ACHN (cell line): ENCODE measurements around the gene SLC29A3.
"Not testable (repeated sequence)": the region's sequence is repeated elsewhere in the genome, so short reads cannot be mapped to it uniquely, and the experiment has no call there.

Source experiments
- DNase-seq: peaks from one replicate; pipeline ENCODE4 v3.0.0-alpha.2; 2015
- in situ Hi-C: cut with HindIII; loops from 2 replicates; pipeline ENCODE4 v1.10.0; 2017; ENCODE audit warnings: low sequenced_read_pairs, low pct_ligation_motif_present, low pct_unique_long_range_greater_than_20kb

The SLC29A3 gene

DNA sequence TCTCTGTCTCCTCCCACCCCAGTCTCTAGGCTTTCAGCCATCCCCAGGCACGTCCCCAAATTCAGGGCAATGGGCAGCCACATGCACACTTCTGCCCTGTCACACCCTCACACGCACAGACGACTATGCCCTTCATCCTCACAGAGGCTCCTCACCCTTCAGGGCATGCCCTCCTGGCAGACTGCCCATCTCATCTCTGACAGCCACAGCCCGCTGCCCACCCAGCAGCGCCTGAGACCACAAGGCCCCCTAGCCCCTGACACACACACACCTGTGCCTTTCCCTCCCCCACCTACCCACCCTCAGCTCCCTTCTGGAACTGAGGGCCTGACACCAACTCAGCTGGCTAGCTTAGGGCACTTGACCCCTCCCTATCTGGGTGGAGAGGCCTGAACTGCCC, 23.0 kb upstream of the SLC29A3 start:
- no peak for DNase-seq
- in situ Hi-C loops: no loop called here

- DNase-seq, in situ Hi-C loops: not testable (repeated sequence)
Measured at GRCh38 chr10:71296811-71297210, 22.2 kb upstream of the SLC29A3 start.

DNA sequence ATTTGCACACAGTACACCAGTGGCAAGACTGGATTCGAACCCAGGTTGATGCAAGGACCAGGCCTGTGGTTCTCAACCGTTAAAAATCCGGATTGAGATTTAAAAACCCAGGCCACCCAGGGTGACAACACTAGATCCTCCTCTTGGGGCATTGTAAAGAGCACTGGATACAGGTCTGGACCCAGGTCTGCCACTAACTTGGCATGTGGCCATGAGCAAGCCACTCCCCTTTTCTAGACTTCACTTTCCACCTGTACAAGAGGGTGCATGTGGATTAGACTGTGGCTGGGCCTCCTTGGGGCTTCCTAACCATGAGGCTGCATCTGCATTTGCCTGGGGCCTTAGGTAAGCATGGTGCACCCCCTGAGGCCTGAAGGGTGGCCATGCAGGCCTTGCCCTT, 21.7 kb upstream of the SLC29A3 start:
- in situ Hi-C loops: no loop called here
- no peak for DNase-seq

GRCh38 chr10:71299071-71299785, 19.8 kb upstream of the SLC29A3 start:
- in situ Hi-C loops: no loop called here
- DNase-seq: no peak

DNA sequence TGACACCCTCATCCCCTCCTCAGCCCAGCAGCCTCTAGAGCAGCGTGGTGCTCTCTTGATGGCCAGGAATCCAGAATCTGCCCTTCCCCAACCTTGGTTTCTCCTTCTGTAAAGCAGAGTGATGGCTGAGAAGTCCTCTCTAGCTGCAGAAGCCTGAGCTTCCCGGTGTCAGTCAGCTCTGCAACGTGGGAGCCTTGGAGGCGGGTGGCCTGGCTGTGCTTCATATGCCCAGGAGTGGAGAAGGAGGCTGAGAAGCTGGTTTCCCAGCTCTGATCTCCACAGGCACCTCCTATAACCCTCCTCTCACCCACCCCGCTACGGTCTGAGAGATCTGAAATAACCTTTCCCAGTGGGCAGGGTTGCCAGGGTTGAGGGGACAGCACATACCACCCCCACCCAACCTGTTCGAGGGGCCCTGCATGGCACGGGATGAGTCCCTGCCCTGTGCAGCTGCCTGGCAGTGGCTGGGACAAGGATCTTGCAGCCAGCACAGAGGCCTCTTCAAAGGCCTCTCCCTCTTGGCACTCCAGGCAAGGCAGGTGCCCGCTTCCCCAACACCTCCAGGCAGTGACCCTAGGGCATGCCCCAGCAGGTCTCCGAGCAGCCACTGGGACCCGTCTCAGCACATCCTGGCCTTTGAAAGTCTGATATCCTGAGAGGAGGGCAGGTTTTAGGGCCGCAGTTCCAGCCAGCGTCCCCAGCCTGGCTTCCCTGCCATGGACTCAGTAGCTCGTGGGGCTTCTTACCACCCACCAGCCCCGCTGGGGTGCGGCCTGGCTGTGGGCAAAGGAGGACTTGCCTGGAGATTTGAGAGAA, 18.3 kb upstream of the SLC29A3 start:
- DNase-seq: no peak
- in situ Hi-C loops: no loop called here

DNA sequence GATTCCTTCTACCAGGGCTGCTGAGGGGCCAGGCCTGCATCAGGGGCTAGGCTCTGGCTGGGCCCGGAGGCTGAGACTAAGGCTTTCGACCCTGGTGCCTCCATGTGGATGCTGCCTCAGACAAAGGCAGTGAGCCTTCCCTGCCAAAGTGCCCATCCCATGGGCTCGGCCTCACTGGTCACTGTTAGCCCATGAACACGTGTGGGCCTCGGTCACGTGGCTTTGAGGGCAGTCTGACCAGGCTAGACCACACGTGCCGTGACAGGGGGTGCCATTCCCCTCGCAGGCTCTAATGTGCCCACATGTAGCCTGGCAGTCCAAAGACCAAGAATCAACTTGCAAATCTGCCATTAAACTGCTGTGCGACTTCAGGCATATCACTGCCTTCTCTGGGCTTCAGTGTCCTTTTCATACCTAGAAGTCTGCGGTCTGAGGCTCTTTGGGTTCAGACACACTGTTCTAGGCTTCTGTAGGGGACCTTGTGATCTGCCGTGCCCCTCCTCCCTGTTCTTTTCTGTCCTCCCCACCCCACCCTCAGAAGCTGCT, 17.6 kb upstream of the SLC29A3 start:
- in situ Hi-C loops: no loop called here
- no peak for DNase-seq

DNA sequence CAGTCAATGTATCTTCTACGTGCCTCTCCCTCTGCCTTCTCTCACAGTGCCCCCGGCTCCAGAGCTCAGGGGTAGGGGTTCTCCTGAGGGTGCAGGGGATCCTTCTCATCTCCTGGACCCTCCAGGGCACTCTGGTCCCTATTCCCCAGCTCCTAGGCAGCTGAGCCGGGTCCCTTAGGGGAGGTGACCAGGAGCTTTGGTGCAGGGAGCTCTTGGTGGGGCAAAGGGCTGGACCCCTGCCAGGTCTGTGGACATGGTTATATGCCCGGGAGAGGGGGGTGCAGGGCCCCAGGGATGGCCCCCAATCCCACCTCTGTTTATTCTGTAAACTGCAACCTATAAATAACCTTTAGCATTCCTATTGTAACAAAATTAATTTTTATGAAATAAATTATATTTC, 16.6 kb upstream of the SLC29A3 start:
- DNase-seq: no peak
- in situ Hi-C loops: no loop called here

GRCh38 chr10:71302874-71303568, 16.0 kb upstream of the SLC29A3 start:
- DNase-seq: peak; percentile 71
- in situ Hi-C loops: no loop called here

DNA sequence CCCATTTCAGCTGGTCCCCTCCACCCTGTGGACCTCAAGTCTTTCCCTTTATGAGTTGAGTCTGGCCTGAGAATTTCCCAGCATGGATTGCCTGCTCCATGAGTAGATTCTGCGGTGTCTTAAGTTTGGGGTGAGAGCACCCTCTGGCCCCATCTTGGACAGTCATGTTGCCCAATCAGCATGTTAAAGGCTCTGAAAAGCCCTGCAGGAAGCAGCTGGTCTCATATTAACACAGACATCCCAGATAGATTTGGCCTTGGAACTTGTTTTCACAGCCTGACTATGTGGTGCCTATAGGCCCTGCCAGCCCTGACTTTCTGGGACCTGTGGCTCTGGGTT, 15.5 kb upstream of the SLC29A3 start:
- in situ Hi-C loops: no loop called here
- DNase-seq: no peak

DNA sequence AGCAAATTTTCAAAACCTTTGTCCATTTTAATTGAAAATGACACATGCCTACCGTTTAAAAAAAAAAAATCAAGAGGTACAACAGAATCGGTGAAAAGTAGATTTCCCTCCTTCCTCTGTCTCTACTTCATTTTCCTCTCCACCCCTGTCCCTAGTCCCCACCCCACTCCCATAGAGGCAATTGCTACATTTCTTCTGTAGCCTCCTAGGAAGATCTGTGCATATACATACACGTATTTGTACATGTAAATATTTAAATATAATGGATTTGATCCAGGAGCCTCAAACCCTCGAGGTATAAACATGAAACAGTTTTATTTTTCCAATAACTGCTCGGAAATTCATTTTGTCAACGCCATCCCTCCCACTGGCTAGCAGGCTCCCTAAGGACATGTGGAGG, 14.1 kb upstream of the SLC29A3 start:
- in situ Hi-C loops: no loop called here
- no peak for DNase-seq

- DNase-seq: no peak
- in situ Hi-C loops: no loop called here
Measured at GRCh38 chr10:71306979-71307378, 12.1 kb upstream of the SLC29A3 start.

DNA sequence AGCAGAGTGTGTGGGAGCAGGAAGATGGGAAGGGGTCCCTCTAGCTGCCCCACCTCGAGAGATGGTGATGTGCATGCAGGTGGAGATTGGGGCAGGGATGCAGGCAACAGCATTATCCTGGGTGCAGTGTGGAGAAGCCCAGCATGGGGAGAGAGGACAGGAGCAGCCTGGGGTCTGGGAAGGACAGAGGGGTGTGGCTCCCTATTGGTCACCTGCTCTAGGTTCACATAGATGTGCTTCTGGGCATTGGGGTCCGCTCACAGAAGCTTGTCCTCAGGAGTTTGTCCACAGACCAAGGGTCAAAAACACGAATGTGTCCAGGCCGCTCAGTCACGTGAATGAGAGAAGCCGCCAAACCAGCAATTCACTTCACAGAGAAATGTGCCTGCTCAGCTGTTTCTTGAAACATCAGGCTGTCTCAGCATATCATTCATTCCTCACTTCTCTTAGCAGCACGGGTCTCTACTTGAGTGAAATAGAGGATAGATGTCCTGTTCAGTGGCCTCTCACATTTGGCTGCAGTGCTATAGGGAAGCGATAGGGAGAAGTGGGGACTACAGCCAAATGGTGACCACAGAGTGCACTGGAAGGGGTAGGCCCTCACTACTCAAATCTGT, 11.5 kb upstream of the SLC29A3 start:
- DNase-seq: no peak
- in situ Hi-C loops: no loop called here

DNA sequence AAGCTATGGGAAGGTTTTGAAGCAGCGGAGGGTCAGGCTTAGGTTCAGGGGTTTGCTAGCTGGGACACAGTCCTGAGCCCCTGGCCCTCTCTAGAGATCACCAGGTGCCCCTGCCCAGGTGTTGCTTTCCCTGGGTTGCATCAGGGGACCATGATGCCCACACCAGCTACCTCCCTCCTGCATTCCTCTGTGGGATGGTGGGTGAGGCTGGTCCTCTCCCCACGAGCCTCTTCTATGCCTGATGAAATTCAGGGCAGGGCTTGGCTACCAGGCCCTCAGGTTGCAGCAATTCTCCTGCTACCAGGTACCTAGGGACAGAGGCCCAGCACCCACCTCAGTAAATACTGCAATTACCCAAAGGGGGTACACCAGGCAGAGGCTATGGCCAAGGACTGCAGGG, 10.8 kb upstream of the SLC29A3 start:
- in situ Hi-C loops: no loop called here

GRCh38 chr10:71308985-71309384, 10.1 kb upstream of the SLC29A3 start:
- DNase-seq: no peak
- in situ Hi-C loops: no loop called here

More for the DNA sequence above, 10.8 kb upstream of the SLC29A3 start:
- no peak for DNase-seq

DNA sequence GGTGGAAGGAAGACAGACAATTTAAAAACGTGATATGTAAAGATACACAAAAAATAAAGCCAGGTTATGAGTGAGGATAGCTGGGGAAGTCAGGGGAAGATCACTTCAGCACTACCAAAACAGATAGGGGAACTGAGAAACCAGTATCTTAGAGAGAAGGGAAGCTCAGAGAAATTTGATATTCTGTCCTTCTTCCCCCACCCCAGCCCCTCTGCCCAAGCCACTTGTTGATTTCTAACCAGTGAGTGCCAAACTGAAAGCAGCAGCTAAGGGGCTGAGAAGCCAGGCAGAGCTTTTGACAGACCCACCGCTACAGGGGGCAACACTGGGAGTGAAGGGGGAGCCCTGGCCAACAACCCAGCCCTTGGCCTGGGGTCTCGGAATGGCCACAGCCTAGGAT, 9.1 kb upstream of the SLC29A3 start:
- in situ Hi-C loops: no loop called here
- DNase-seq: no peak

DNA sequence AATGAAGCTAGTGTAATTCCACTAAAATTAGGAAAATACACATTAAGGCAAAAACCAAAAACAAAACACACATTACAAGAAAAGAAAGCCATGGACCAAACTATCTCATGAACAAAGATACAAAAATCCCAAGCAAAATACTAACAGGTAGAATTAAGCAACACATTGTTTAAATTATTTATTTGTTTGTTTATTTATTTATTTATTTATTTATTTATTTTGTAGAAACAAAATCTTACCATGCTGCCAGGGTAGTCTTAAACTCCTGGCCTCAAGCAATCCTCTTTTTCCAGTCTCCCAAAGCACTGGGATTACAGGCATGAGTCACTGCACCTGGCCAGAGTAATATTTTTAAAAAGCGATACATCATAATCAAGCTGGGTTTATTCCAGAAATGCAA, 6.8 kb upstream of the SLC29A3 start:
- no peak for DNase-seq
- in situ Hi-C loops: no loop called here

GRCh38 chr10:71312811-71313789, 6.0 kb upstream of the SLC29A3 start:
- no peak for DNase-seq
- in situ Hi-C loops: no loop called here
